Astrocyte (in vitro differentiated cells and primary cell): Measurements from ENCODE around the gene WDCP. TPM values are rescaled to one million over a fixed set of nuclear protein-coding genes. Genes with fewer than 3 reads are reported as not detected.

ENCODE experiments used
- DNase-seq: peaks from one replicate; pipeline ENCODE4 v3.0.0-alpha.2; 2010; ENCODE audit warnings: low read depth
- FAIRE-seq: peaks from 2 replicates; lab custom pipeline; 2011; peaks lifted over from hg19 to GRCh38; lab: Jason Lieb, UNC
- H2AFZ ChIP-seq: 2 replicates; pipeline ENCODE4 v1.6.0; 2012; ENCODE audit warnings: low read depth, low read length, inconsistent platforms
- H3K27ac ChIP-seq: 2 replicates; pipeline ENCODE4 v1.5.1; 2011; ENCODE audit warnings: low read depth, low read length, inconsistent platforms
- H3K27me3 ChIP-seq: 2 replicates; pipeline ENCODE4 v1.6.0; 2011; ENCODE audit warnings: low read length, inconsistent platforms; ENCODE audit not compliant: insufficient read depth
- H3K36me3 ChIP-seq: 2 replicates; pipeline ENCODE4 v1.5.1; 2011; ENCODE audit warnings: low read length, inconsistent platforms; ENCODE audit not compliant: insufficient read depth
- H3K4me1 ChIP-seq: 2 replicates; pipeline ENCODE4 v1.5.1; 2011; ENCODE audit warnings: low read length, inconsistent platforms; ENCODE audit not compliant: insufficient read depth
- H3K4me2 ChIP-seq: 2 replicates; pipeline ENCODE4 v1.6.0; 2012; ENCODE audit warnings: low read length, inconsistent platforms
- H3K4me3 ChIP-seq: 2 replicates; pipeline ENCODE4 v1.5.1; 2011; ENCODE audit warnings: low read depth, mild to moderate bottlenecking, low read length, inconsistent platforms; ENCODE audit not compliant: insufficient read depth
- H3K79me2 ChIP-seq: 2 replicates; pipeline ENCODE4 v1.6.0; 2012; ENCODE audit warnings: mild to moderate bottlenecking, low read length, inconsistent platforms; ENCODE audit not compliant: insufficient read depth
- H3K9ac ChIP-seq: 2 replicates; pipeline ENCODE4 v1.6.0; 2012; ENCODE audit warnings: mild to moderate bottlenecking, low read length, inconsistent platforms
- H3K9me3 ChIP-seq: 2 replicates; pipeline ENCODE4 v1.5.1; 2012; ENCODE audit warnings: low read depth, mild to moderate bottlenecking, low read length, inconsistent platforms; ENCODE audit not compliant: insufficient read depth
- H4K20me1 ChIP-seq: 2 replicates; pipeline ENCODE4 v1.6.0; 2012; ENCODE audit warnings: low read length, inconsistent platforms; ENCODE audit not compliant: insufficient read depth
- H3K27ac Mint-ChIP-seq: one replicate; pipeline ENCODE4 v1.8.0; 2021; ENCODE audit warnings: mild to moderate bottlenecking, mixed read lengths; ENCODE audit not compliant: unreplicated experiment
- H3K27me3 Mint-ChIP-seq: one replicate; pipeline ENCODE4 v1.8.0; 2021; ENCODE audit warnings: low read depth, mixed read lengths; ENCODE audit not compliant: unreplicated experiment
- H3K36me3 Mint-ChIP-seq: one replicate; pipeline ENCODE4 v1.8.0; 2021; ENCODE audit warnings: low read depth, mixed read lengths; ENCODE audit not compliant: unreplicated experiment
- H3K4me1 Mint-ChIP-seq: one replicate; pipeline ENCODE4 v1.8.0; 2021; ENCODE audit warnings: low read depth, mixed read lengths; ENCODE audit not compliant: unreplicated experiment
- H3K4me3 Mint-ChIP-seq: one replicate; pipeline ENCODE4 v1.8.0; 2021; ENCODE audit warnings: mild to moderate bottlenecking, moderate library complexity, mixed read lengths; ENCODE audit not compliant: unreplicated experiment
- H3K9me3 Mint-ChIP-seq: one replicate; pipeline ENCODE4 v1.8.0; 2021; ENCODE audit warnings: mild to moderate bottlenecking, mixed read lengths; ENCODE audit not compliant: unreplicated experiment
- CTCF ChIP-seq: IDR thresholded peaks from 2 replicates; pipeline ENCODE4 v1.5.1; 2011; ENCODE audit warnings: low read depth, mild to moderate bottlenecking, inconsistent platforms, low read length, moderate library complexity; ENCODE audit not compliant: insufficient read depth
- EZH2 ChIP-seq: IDR thresholded peaks from 2 replicates; pipeline ENCODE4 v1.6.1; 2012; ENCODE audit warnings: mild to moderate bottlenecking, low read length, inconsistent platforms; ENCODE audit not compliant: insufficient read depth
- total RNA-seq: library from RNA; stranded (reverse); gene quantifications from 2 replicates; pipeline ENCODE4 v1.2.1, GENCODE V29; 2021

Gene WDCP
- total RNA-seq, 1 donor from 2014 or later: 17.4 TPM

DNA sequence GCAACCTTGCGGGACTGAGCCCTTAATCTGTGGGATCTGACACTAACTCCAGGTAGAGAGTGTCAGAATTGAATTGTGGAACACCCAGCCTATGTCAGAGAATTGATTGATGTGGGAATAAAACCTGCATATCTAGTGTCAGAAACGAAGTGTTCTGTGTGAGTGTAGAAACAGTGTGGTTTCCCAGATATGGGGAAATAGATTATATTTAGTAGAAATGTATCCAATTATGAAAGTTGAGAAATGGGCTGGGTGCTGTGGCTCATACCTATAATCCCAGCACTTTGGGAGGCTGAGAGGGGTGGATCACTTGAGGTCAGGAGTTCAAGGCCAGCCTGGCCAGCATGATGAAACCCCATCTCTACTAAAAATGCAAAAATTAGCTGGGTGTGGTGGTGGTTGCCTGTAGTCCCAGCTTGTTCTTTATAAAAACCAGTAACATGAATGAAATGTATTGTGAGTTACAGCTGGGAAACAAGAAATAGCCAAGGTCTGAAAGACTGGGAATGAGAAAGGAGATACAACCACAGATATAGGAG lies 41.7 kb upstream of the WDCP start:
- no peaks in the 10 kb centered on the region for H3K9me3 ChIP-seq
- no peaks in the 10 kb centered on the region for H3K4me1 ChIP-seq
- H3K36me3 Mint-ChIP-seq: no peaks in the 10 kb centered on the region
- DNase-seq: no peak
- TF ChIP-seq EZH2 (no peak), CTCF (no peak)
- no peak overlapping the region for H3K4me2 ChIP-seq
- no peak overlapping the region for H3K4me3 ChIP-seq
- FAIRE-seq: no peak
- no peak overlapping the region for H3K4me3 Mint-ChIP-seq
- H3K9ac ChIP-seq: no peak overlapping the region
- H3K27ac ChIP-seq: no peak overlapping the region
- H3K27me3 ChIP-seq: no peaks in the 10 kb centered on the region
- no peaks in the 10 kb centered on the region for H3K36me3 ChIP-seq
- H3K9me3 Mint-ChIP-seq: no peaks in the 10 kb centered on the region
- no peaks in the 10 kb centered on the region for H4K20me1 ChIP-seq
- H3K27me3 Mint-ChIP-seq: no peaks in the 10 kb centered on the region
- H3K27ac Mint-ChIP-seq: no peak overlapping the region
- H3K4me1 Mint-ChIP-seq: no peaks in the 10 kb centered on the region
- H2AFZ ChIP-seq: no peak overlapping the region
- H3K79me2 ChIP-seq: no peaks in the 10 kb centered on the region

DNA sequence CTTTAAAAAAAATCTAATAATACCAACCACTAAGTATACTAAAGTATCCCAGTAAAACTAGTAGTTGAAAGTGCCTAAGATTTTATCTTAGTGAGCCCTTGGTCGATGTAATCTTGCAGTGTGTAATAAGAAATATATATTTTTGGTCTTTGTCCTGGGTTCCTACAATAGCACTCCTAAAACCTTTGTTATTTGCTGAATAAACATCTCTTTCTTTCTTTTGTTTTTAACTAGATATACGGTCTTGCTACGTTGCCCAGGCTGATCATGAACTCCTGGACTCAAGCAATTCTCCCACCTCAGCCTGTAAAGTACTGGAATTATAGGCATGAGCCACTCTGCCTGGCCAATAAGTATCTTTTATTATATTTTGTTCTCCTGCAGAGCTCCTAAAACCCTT lies 39.8 kb upstream of the WDCP start:
- no peak overlapping the region for H2AFZ ChIP-seq
- Mint-ChIP-seq H3K27ac (no peak overlapping the region), H3K4me1 (peaks cover 4% of the 10 kb centered on the region), H3K36me3 (peaks cover 8% of the 10 kb centered on the region), H3K9me3 (no peaks in the 10 kb centered on the region), H3K27me3 (no peaks in the 10 kb centered on the region), H3K4me3 (no peak overlapping the region)
- no peaks in the 10 kb centered on the region for H3K27me3 ChIP-seq
- H3K36me3 ChIP-seq: peaks cover 8% of the 10 kb centered on the region
- no peak overlapping the region for H3K27ac ChIP-seq
- no peaks in the 10 kb centered on the region for H4K20me1 ChIP-seq
- H3K9me3 ChIP-seq: no peaks in the 10 kb centered on the region
- H3K4me2 ChIP-seq: no peak overlapping the region
- no peak for DNase-seq
- H3K79me2 ChIP-seq: peaks cover 11% of the 10 kb centered on the region
- no peak overlapping the region for H3K4me3 ChIP-seq
- no peak for FAIRE-seq
- no peak overlapping the region for H3K9ac ChIP-seq
- TF ChIP-seq EZH2 (no peak), CTCF (no peak)
- H3K4me1 ChIP-seq: peaks cover 8% of the 10 kb centered on the region

DNA sequence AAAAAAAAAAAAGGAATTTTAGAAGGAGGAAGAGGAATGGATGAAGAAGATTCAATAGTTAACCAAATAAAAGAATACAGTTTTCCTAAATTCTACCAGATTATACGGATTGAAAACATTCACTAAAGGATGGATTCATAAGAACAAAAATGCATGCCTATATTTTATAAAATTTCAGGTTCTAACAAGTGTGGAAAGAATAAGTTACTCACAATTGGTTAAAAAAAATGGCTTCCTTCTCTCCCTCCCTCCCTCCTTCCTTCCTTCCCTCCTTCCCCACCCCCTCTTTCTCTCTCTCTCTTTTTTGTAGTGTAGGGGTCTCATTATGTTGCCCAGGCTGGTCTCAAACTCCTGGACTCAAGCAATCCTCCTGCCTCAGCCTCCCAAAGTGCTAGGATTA lies 39.0 kb upstream of the WDCP start:
- no peak overlapping the region for H3K27ac Mint-ChIP-seq
- H3K36me3 Mint-ChIP-seq: peaks cover 10% of the 10 kb centered on the region
- no peak for FAIRE-seq

More for the DNA sequence above, 39.0 kb upstream of the WDCP start:
- no peak for DNase-seq
- Histone ChIP-seq H3K9ac (no peak overlapping the region), H2AFZ (no peak overlapping the region), H4K20me1 (no peaks in the 10 kb centered on the region), H3K9me3 (no peaks in the 10 kb centered on the region), H3K4me2 (no peak overlapping the region), H3K27me3 (no peaks in the 10 kb centered on the region), H3K36me3 (peaks cover 8% of the 10 kb centered on the region), H3K4me1 (peaks cover 8% of the 10 kb centered on the region), H3K4me3 (no peak overlapping the region), H3K79me2 (peaks cover 11% of the 10 kb centered on the region), H3K27ac (no peak overlapping the region)
- H3K9me3 Mint-ChIP-seq: no peaks in the 10 kb centered on the region
- H3K27me3 Mint-ChIP-seq: no peaks in the 10 kb centered on the region
- H3K4me1 Mint-ChIP-seq: peaks cover 4% of the 10 kb centered on the region
- H3K4me3 Mint-ChIP-seq: no peak overlapping the region
- TF ChIP-seq CTCF: no peak
- no peak for TF ChIP-seq EZH2
